ENCODE data around the gene CHST12.

GRCh38 chr7:2383543-2384274, 19.7 kb upstream of the CHST12 start:
- TF ChIP-seq MAZ (IDR thresholded peaks at IDR 0.05; ENCODE audit: borderline replicate concordance, low read depth, low read length) (no peak), POLR2A (IDR thresholded peaks at IDR 0.05; ENCODE audit: low read depth, low read length) (no peak), CEBPB (IDR thresholded peaks at IDR 0.05; ENCODE audit: low read depth, low read length) (no peak)

Data from IMR-90 (cell line).